GM12878 (cell line): ENCODE results near the gene CPVL. TPM values are rescaled to one million over a fixed set of nuclear protein-coding genes. Genes with fewer than 3 reads are reported as not detected.

Experiments used
- ATAC-seq: fragments of 200-7000 bp; cut with Tn5 transposase; 3 replicates; pipeline ENCODE4 v1.9.1; 2020; ENCODE audit warnings: mild to moderate bottlenecking, moderate library complexity
- BruUV-seq: library from RNA; stranded (reverse); fragments of 400-500 nt; replicated peaks from 2 replicates; lab custom pipeline; 2021; lab: Mats Ljungman, UMichigan
- CTCF ChIA-PET: fragments of 300-600 bp; sonication (Branson Sonifier 250); formaldehyde crosslinking; extraction: SDS; loops from one replicate; lab custom pipeline; 2021; ENCODE audit warnings: inconsistent platforms; lab: Yijun Ruan, JAX
- POLR2A ChIA-PET: fragments of 350-600 bp; formaldehyde crosslinking; extraction: SDS; loops from one replicate; lab custom pipeline; 2021; ENCODE audit warnings: inconsistent platforms; lab: Charles Lee
- RAD21 ChIA-PET: fragments of 300-600 bp; sonication (Branson Sonifier 250); formaldehyde crosslinking; loops from one replicate; lab custom pipeline; 2023; ENCODE audit warnings: antibody characterized with exemption; ENCODE audit not compliant: unreplicated experiment; lab: Charles Lee
- SMC1A ChIA-PET: fragments of 300-600 bp; sonication (Branson Sonifier 250); formaldehyde crosslinking; loops from one replicate; lab custom pipeline; 2023; ENCODE audit not compliant: unreplicated experiment, uncharacterized antibody; lab: Charles Lee
- DNase-seq: peaks from one replicate; pipeline ENCODE4 v3.0.0-alpha.2; 2011; ENCODE audit warnings: low read depth, low spot score
- FAIRE-seq: peaks from 3 replicates; lab custom pipeline; 2011; peaks lifted over from hg19 to GRCh38; lab: Jason Lieb, UNC
- H2AFZ ChIP-seq: 2 replicates; pipeline ENCODE4 v1.6.0; 2011; ENCODE audit warnings: low read depth, low read length, control low read depth; ENCODE audit not compliant: control insufficient read depth
- H3K27ac ChIP-seq: 2 replicates; pipeline ENCODE4 v1.5.1; 2011; ENCODE audit warnings: control low read depth; ENCODE audit not compliant: control insufficient read depth, insufficient read depth
- H3K27me3 ChIP-seq, 2 experiments: replicated peaks in 1 of 2; 2 replicates each; pipeline versions ENCODE4 v1.6.0 to v1.6.1; 2011; ENCODE audit warnings: low read length in 1 of 2; ENCODE audit not compliant: control insufficient read depth in 2 of 2, insufficient read depth in 2 of 2
- H3K36me3 ChIP-seq, 2 experiments: 2 replicates each; pipeline ENCODE4 v1.5.1; 2011; ENCODE audit warnings: low read length in 1 of 2; ENCODE audit not compliant: control insufficient read depth in 2 of 2, insufficient read depth in 2 of 2
- H3K4me1 ChIP-seq: 2 replicates; pipeline ENCODE4 v1.6.1; 2011; ENCODE audit warnings: mild to moderate bottlenecking, low read length, moderate library complexity, mixed read lengths; ENCODE audit not compliant: control insufficient read depth, insufficient read depth
- H3K4me2 ChIP-seq: 2 replicates; pipeline ENCODE4 v1.6.0; 2011; ENCODE audit warnings: control low read depth; ENCODE audit not compliant: control insufficient read depth, insufficient read depth
- H3K4me3 ChIP-seq: fragments of 200-600 bp; sonication (generic); 2 replicates; pipeline ENCODE4 v1.5.1; 2016
- H3K79me2 ChIP-seq: 2 replicates; pipeline ENCODE4 v1.6.0; 2011; ENCODE audit warnings: low read length; ENCODE audit not compliant: control insufficient read depth, insufficient read depth
- H3K9ac ChIP-seq: 2 replicates; pipeline ENCODE4 v1.8.0; 2011; ENCODE audit warnings: low read length, control low read depth, mixed read lengths; ENCODE audit not compliant: control insufficient read depth, insufficient read depth
- H3K9me3 ChIP-seq: replicated peaks from 3 replicates; pipeline ENCODE4 v1.5.1; 2011; ENCODE audit warnings: mild to moderate bottlenecking, low read length; ENCODE audit not compliant: control insufficient read depth, insufficient read depth
- H4K20me1 ChIP-seq: 2 replicates; pipeline ENCODE4 v1.6.0; 2011; ENCODE audit not compliant: control insufficient read depth, insufficient read depth
- ASH2L ChIP-seq: fragments of 300-600, 200-600 bp; sonication (generic); IDR thresholded peaks from 2 replicates; pipeline ENCODE4 v1.6.1; 2017; ENCODE audit warnings: low read depth, mild to moderate bottlenecking, borderline replicate concordance
- BRCA1 ChIP-seq: IDR thresholded peaks from 2 replicates; pipeline ENCODE4 v1.6.1; 2011; ENCODE audit warnings: low read depth, low read length, improper control_type of control experiment
- GABPA ChIP-seq: IDR thresholded peaks from 2 replicates; pipeline ENCODE4 v1.6.1; 2014; ENCODE audit warnings: antibody characterized with exemption, low read depth, mild to moderate bottlenecking, inconsistent platforms
- IKZF2 ChIP-seq, 2 experiments: fragments of 450-650 bp; IDR thresholded peaks; 2 replicates each; pipeline ENCODE4 v1.6.1; 2017; ENCODE audit warnings: mild to moderate bottlenecking in 2 of 2, moderate library complexity in 2 of 2
- NFXL1 ChIP-seq: fragments of 450-650 bp; IDR thresholded peaks from 2 replicates; pipeline ENCODE4 v1.6.1; 2017; ENCODE audit warnings: antibody characterized with exemption, mild to moderate bottlenecking, borderline replicate concordance
- NR2F1 ChIP-seq: fragments of 450-650 bp; conservative IDR thresholded peaks from 2 replicates; pipeline ENCODE4 v1.6.1; 2017; ENCODE audit warnings: mild to moderate bottlenecking
- NRF1 ChIP-seq: conservative IDR thresholded peaks from 2 replicates; pipeline ENCODE4 v1.6.1; 2011; ENCODE audit warnings: mild to moderate bottlenecking, low read depth, low read length, improper control_type of control experiment
- PBX3 ChIP-seq: IDR thresholded peaks from 2 replicates; pipeline ENCODE4 v1.6.1; 2011; ENCODE audit warnings: mild to moderate bottlenecking, low read depth, low read length, moderate library complexity; ENCODE audit not compliant: insufficient replicate concordance
- REST ChIP-seq: IDR thresholded peaks from 2 replicates; pipeline ENCODE4 v1.6.1; 2012; ENCODE audit warnings: mild to moderate bottlenecking, low read depth, low read length
- SKIL ChIP-seq: fragments of 450-650 bp; IDR thresholded peaks from 2 replicates; pipeline ENCODE4 v1.6.1; 2017; ENCODE audit warnings: mild to moderate bottlenecking, low read depth, inconsistent platforms; ENCODE audit not compliant: poor library complexity, severe bottlenecking
- WGBS: methylation state at CpG from one replicate; pipeline ENCODE4 v1.1.6; 2016; ENCODE audit warnings: low lambda C conversion rate; ENCODE audit not compliant: insufficient replicate concordance, insufficient coverage; ENCODE audit errors: missing lambda C conversion rate; 5-methylcytosine and 5-hydroxymethylcytosine counted together
- in situ Hi-C: fragments of 300-500 bp; cut with MboI; formaldehyde crosslinking; loops from 9 replicates; pipeline ENCODE4 v1.14.3; 2018; ENCODE audit warnings: mixed read lengths
- intact Hi-C: fragments of 100-400 bp; cut with micrococcal nuclease; formaldehyde crosslinking; loops from one replicate; pipeline ENCODE4 v1.14.2; 2022; ENCODE audit not compliant: unreplicated experiment
- polyA plus RNA-seq, 11 experiments: library from polyadenylated mRNA; depleted of rRNA in 4 of 11; unstranded in 6 of 11; stranded (reverse) in 5 of 11; fragments of >200 nt; fragmentation: Nextera tagmentation in 4 of 11; fragmentation: Illumina TruSeq in 1 of 11; extraction: Ambion mirVana in 4 of 11; extraction: Trizol in 1 of 11; gene quantifications; 1 replicate in 1 of 11; 2 replicates in 10 of 11; pipeline versions ENCODE4 v1.2.1 to v1.2.3, GENCODE V29; 2011 to 2016; ENCODE audit warnings: inconsistent platforms in 2 of 11, missing spikeins in 2 of 11, low read depth in 1 of 11
- total RNA-seq, 4 experiments: library from RNA; depleted of rRNA in 3 of 4; stranded (reverse); fragments of >200 nt in 3 of 4; fragmentation: Illumina TruSeq in 1 of 4; extraction: Trizol in 1 of 4; gene quantifications; 2 replicates each; pipeline versions ENCODE4 v1.2.1 to v1.2.3, GENCODE V29; 2013 to 2021

Gene CPVL
- total and polyA plus RNA-seq, 10 of the 15 experiments (the other 5 are each of a cell fraction or from before 2014, with no cell fraction given): 0.59 TPM; not detected in 9

GRCh38 chr7:28990200-28990960 is 156.0 kb downstream of the CPVL start:
- FAIRE-seq (no peak), ATAC-seq (no peak), DNase-seq (no peak)
- Histone ChIP-seq H3K4me1 (no peaks in the 10 kb centered on the region), H3K9ac (no peak overlapping the region), H3K27ac (no peak overlapping the region), H3K36me3 (no peaks in the 10 kb centered on the region), H3K4me3 (no peak overlapping the region), H3K4me2 (no peak overlapping the region), H3K9me3 (no peaks in the 10 kb centered on the region), H3K79me2 (no peaks in the 10 kb centered on the region), H2AFZ (no peak overlapping the region), H4K20me1 (no peaks in the 10 kb centered on the region), H3K27me3 (peaks cover 0 to 2% of the 10 kb centered on the region in 2 experiments; a peak in 1 of 4 replicates)
- WGBS: 58% methylated on average over 11 of the region's 11 CpGs
- ChIA-PET RAD21 (no interaction called here), CTCF (no interaction called here), SMC1A (no interaction called here), POLR2A (no interaction called here)
- no TSS peak for BruUV-seq
- TF ChIP-seq SKIL: no peak
- TF ChIP-seq IKZF2 (IDR thresholded peaks at IDR 0.05): no peak
- TF ChIP-seq NRF1: no peak
- TF ChIP-seq GABPA: no peak
- no peak for TF ChIP-seq PBX3
- no peak for TF ChIP-seq BRCA1
- TF ChIP-seq REST: no peak
- no peak for TF ChIP-seq NFXL1
- TF ChIP-seq NR2F1: no peak
- no peak for TF ChIP-seq ASH2L
- intact Hi-C loops (no loop called here), in situ Hi-C loops (no loop called here)
